ENCODE data around the gene LAMB4. TPM values are rescaled to one million over a fixed set of nuclear protein-coding genes. Genes with fewer than 3 reads are reported as not detected.

Gene LAMB4
- polyA plus RNA-seq, 2 of the 4 experiments (the other 2 are of a cell fraction) = 0.13 to 0.19 TPM

- Histone ChIP-seq H3K27ac (peak overlapping the region in 1 of 2 experiments; percentile 88; a peak in 2 of 6 replicates), H3K4me1 (peaks cover 51% of the 10 kb centered on the region), H3K4me3 (no peak overlapping the region), H3K9me3 (no peaks in the 10 kb centered on the region), H3K4me2 (no peak overlapping the region)
- ChIA-PET CTCF (interaction anchor here (0.6 to 5.3 kb wide), 9 partner anchors 14 to 79 kb away, joined by 3 to 43 read pairs (median 5); no protein-coding TSS in a partner anchor), POLR2A (no interaction called here)
- TF ChIP-seq CEBPB (IDR thresholded peaks at IDR 0.05) (no peak), MAZ (IDR thresholded peaks at IDR 0.05; ENCODE audit: borderline replicate concordance, low read depth, low read length) (no peak), MYC (IDR thresholded peaks at IDR 0.05; ENCODE audit: borderline replicate concordance, low read length) (no peak), KDM1A (IDR thresholded peaks at IDR 0.05; ENCODE audit: low read depth) (no peak), RARB (CRISPR knock-in tag; IDR thresholded peaks at IDR 0.05) (no peak), ZSCAN20 (CRISPR knock-in tag; IDR thresholded peaks at IDR 0.05) (no peak)
- TF ChIP-seq, protein P1, sequence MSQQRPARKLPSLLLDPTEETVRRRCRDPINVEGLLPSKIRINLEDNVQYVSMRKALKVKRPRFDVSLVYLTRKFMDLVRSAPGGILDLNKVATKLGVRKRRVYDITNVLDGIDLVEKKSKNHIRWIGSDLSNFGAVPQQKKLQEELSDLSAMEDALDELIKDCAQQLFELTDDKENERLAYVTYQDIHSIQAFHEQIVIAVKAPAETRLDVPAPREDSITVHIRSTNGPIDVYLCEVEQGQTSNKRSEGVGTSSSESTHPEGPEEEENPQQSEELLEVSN (IDR thresholded peaks at IDR 0.05; ENCODE audit: borderline replicate concordance, low read depth) = no peak
- TF ChIP-seq, protein P2, sequence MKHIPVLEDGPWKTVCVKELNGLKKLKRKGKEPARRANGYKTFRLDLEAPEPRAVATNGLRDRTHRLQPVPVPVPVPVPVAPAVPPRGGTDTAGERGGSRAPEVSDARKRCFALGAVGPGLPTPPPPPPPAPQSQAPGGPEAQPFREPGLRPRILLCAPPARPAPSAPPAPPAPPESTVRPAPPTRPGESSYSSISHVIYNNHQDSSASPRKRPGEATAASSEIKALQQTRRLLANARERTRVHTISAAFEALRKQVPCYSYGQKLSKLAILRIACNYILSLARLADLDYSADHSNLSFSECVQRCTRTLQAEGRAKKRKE (CRISPR knock-in tag; IDR thresholded peaks at IDR 0.05; ENCODE audit: low read depth) = no peak
- 91% methylated on average over 4 of the region's 4 CpGs for WGBS (ENCODE audit: missing lambda C conversion rate)
- DNase-seq (ENCODE audit: low read depth in 1 of 2, low spot score in 1 of 2) = no peak
- no peak for FAIRE-seq
- no peak for ATAC-seq
Observed at GRCh38 chr7:108018668-108019067, 111.5 kb downstream of the LAMB4 start.

- FAIRE-seq (no peak), ATAC-seq (no peak), DNase-seq (ENCODE audit: low read depth in 1 of 2, low spot score in 1 of 2) (no peak)
- ChIA-PET CTCF (interaction anchor here (0.6 to 5.3 kb wide), 14 partner anchors 10 to 136 kb away, joined by 3 to 46 read pairs (median 5); partner anchors contain the start of gene LAMB1), POLR2A (no interaction called here)
- 59% methylated on average over 4 of the region's 4 CpGs for WGBS (ENCODE audit: missing lambda C conversion rate)
- H3K27ac ChIP-seq = peak overlapping the region; percentile 88 to 90; a peak in 5 of 6 replicates
- peak overlapping the region; percentile 74; the same call in 2 of the 3 replicates for H3K4me2 ChIP-seq
- H3K9me3 ChIP-seq = no peaks in the 10 kb centered on the region
- no peak overlapping the region for H3K4me3 ChIP-seq
- H3K4me1 ChIP-seq = peaks cover 55% of the 10 kb centered on the region
- TF ChIP-seq NFE2L2 (conservative IDR thresholded peaks at IDR 0.05; ENCODE audit: low read length) = no peak
Observed at GRCh38 chr7:108017776-108018151, 112.4 kb downstream of the LAMB4 start.

- Histone ChIP-seq H3K9me3 (no peaks in the 10 kb centered on the region), H3K27ac (peak overlapping the region; percentile 88 to 90), H3K4me2 (peak overlapping the region; percentile 74), H3K4me3 (no peak overlapping the region), H3K4me1 (peaks cover 58% of the 10 kb centered on the region)
- FAIRE-seq (peak; percentile 51), DNase-seq (ENCODE audit: low read depth in 1 of 2, low spot score in 1 of 2) (peak; percentile 40 to 69), ATAC-seq (peak; percentile 78 to 81)
- WGBS (ENCODE audit: missing lambda C conversion rate) = 47% methylated on average over 2 of the region's 2 CpGs
- ChIA-PET POLR2A (interaction anchor here (0.8 to 4.5 kb wide), 2 partner anchors 14 to 78 kb away, joined by 3 to 29 read pairs; partner anchors contain the start of gene LAMB1), CTCF (interaction anchor here (0.5 to 5.3 kb wide), 34 partner anchors 8 to 386 kb away, joined by 3 to 46 read pairs (median 4); partner anchors contain the start of gene LAMB1)
- TF ChIP-seq, protein P2 (CRISPR knock-in tag; IDR thresholded peaks at IDR 0.05; ENCODE audit: low read depth) = no peak
- TF ChIP-seq FOSL2 (IDR thresholded peaks at IDR 0.05) = no peak
- TF ChIP-seq FOSL2 (CRISPR knock-in tag; IDR thresholded peaks at IDR 0.05) = no peak
- no peak for TF ChIP-seq EHMT2 (IDR thresholded peaks at IDR 0.05; ENCODE audit: low read depth)
- TF ChIP-seq KDM1A (IDR thresholded peaks at IDR 0.05; ENCODE audit: low read depth) = no peak
- no peak for TF ChIP-seq CBX2 (IDR thresholded peaks at IDR 0.05; ENCODE audit: borderline replicate concordance, low read depth)
- no peak for TF ChIP-seq MAFK (IDR thresholded peaks at IDR 0.05; ENCODE audit: partially characterized antibody)
- no peak for TF ChIP-seq HEYL (CRISPR knock-in tag; IDR thresholded peaks at IDR 0.05)
- TF ChIP-seq, protein P3, sequence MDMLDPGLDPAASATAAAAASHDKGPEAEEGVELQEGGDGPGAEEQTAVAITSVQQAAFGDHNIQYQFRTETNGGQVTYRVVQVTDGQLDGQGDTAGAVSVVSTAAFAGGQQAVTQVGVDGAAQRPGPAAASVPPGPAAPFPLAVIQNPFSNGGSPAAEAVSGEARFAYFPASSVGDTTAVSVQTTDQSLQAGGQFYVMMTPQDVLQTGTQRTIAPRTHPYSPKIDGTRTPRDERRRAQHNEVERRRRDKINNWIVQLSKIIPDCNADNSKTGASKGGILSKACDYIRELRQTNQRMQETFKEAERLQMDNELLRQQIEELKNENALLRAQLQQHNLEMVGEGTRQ (IDR thresholded peaks at IDR 0.05) = no peak
- TF ChIP-seq RARB (CRISPR knock-in tag; IDR thresholded peaks at IDR 0.05) = no peak
- TF ChIP-seq FOXS1 (CRISPR knock-in tag; IDR thresholded peaks at IDR 0.05) = no peak
- TF ChIP-seq MYC (IDR thresholded peaks at IDR 0.05; ENCODE audit: borderline replicate concordance, low read length) = no peak
- no peak for TF ChIP-seq BCL3 (IDR thresholded peaks at IDR 0.05)
- peak; percentile 58 for TF ChIP-seq CTCF (IDR thresholded peaks at IDR 0.05)
- TF ChIP-seq RAD21 (conservative IDR thresholded peaks at IDR 0.05 in 1 of 2, IDR thresholded peaks at IDR 0.05 in 1 of 2) = peak; percentile 67 to 70
- TF ChIP-seq SMC3 (IDR thresholded peaks at IDR 0.05) = peak; percentile 69
- TF ChIP-seq NPAS2 (CRISPR knock-in tag; IDR thresholded peaks at IDR 0.05; ENCODE audit: borderline replicate concordance) = no peak
- no peak for TF ChIP-seq ESRRA (IDR thresholded peaks at IDR 0.05; ENCODE audit: borderline replicate concordance, low read length)
Observed at GRCh38 chr7:108016841-108017775, 113.1 kb downstream of the LAMB4 start.

All from A549 (cell line).